Psoas muscle (tissue), 8 donors: ENCODE data around the gene SCTR. TPM values are rescaled to one million over a fixed set of nuclear protein-coding genes. Genes with fewer than 3 reads are reported as not detected.
"Not testable (repeated sequence)": the region's sequence is repeated elsewhere in the genome, so short reads cannot be mapped to it uniquely, and the experiment has no call there.

Experiments used
- ATAC-seq, 4 donors: fragments of 200-7000 bp; cut with Tn5 transposase; one replicate each; pipeline ENCODE4 v1.9.1; 2020; ENCODE audit warnings: moderate library complexity in 3 of 4, mild to moderate bottlenecking in 2 of 4
- DNase-seq, 2 donors: peaks; one replicate each; pipeline ENCODE4 v3.0.0-alpha.2; 2020
- H3K27ac ChIP-seq: fragments of 200-600 bp; one replicate; pipeline ENCODE4 v1.8.0; 2022
- H3K27me3 ChIP-seq, 3 donors: fragments of 200-600 bp in 1 of 3; one replicate each; pipeline versions ENCODE4 v1.6.1 to v1.8.0; 2013 to 2022; ENCODE audit warnings: low read length in 2 of 3, mild to moderate bottlenecking in 2 of 3, moderate library complexity in 1 of 3; ENCODE audit not compliant: insufficient read depth in 3 of 3
- H3K36me3 ChIP-seq, 2 donors: fragments of 200-600 bp in 1 of 2; one replicate each; pipeline versions ENCODE4 v1.6.1 to v1.8.0; 2013 to 2022; ENCODE audit warnings: low read depth in 1 of 2, mild to moderate bottlenecking in 1 of 2, moderate library complexity in 1 of 2; ENCODE audit not compliant: insufficient read depth in 1 of 2
- H3K4me1 ChIP-seq: fragments of 200-600 bp; one replicate; pipeline ENCODE4 v1.8.0; 2022
- H3K4me3 ChIP-seq: fragments of 200-600 bp; one replicate; pipeline ENCODE4 v1.8.0; 2022; ENCODE audit warnings: mild to moderate bottlenecking
- H3K9me3 ChIP-seq: fragments of 200-600 bp; one replicate; pipeline ENCODE4 v1.8.0; 2022
- WGBS, 3 donors: extraction: QIAGEN DNeasy Blood & Tissue Kit; methylation state at CpG; one replicate each; pipeline versions ENCODE4 v1.1.6 to v1.1.7; 2013; 5-methylcytosine and 5-hydroxymethylcytosine counted together
- intact Hi-C, 2 donors: fragments of 100-400 bp; cut with DNase I; formaldehyde crosslinking; loops; one replicate each; pipeline versions ENCODE4 v1.11.0 to v1.14.2; 2022
- polyA plus RNA-seq, 3 donors: library from polyadenylated mRNA; stranded (reverse); fragments of 200-250 nt; gene quantifications; one replicate each; pipeline ENCODE4 v1.2.3, GENCODE V29; 2013
- total RNA-seq, 4 donors: library from RNA; stranded (reverse); fragmentation: NEBNext Ultra II Directional in 2 of 4; extraction: Animal tissue kit (Norgen Biotek cat#: 25700) in 2 of 4; gene quantifications; one replicate each; pipeline versions ENCODE4 v1.2.1 to v1.2.4, GENCODE V29; 2021 to 2023
- TF ChIP-seq, protein P1 (sequence below): fragments of 200-600 bp; IDR thresholded peaks from one replicate; pipeline ENCODE4 v1.8.0; 2022; ENCODE audit warnings: antibody characterized with exemption
- donor health status: healthy with polysubstance abuse.
- donor health status: DM: no; HTN: no; CAD: no; lungs with moderate emphysema.
- donor health status: Bipolar disorder and iron deficiency.
- donor health status: healthy.
- donor health status: DM: yes; HTN: yes; CAD: no.
- donor health status: DM: no; HTN: no; CAD: no.
- donor health status: DM: no; HTN: no; CAD: no.
- donor health status: DM: yes; HTN: yes; CAD: no.

SCTR gene
- total and polyA plus RNA-seq, 7 donors: 0.12 to 1.3 (median 0.57) TPM; not detected in 4

DNA sequence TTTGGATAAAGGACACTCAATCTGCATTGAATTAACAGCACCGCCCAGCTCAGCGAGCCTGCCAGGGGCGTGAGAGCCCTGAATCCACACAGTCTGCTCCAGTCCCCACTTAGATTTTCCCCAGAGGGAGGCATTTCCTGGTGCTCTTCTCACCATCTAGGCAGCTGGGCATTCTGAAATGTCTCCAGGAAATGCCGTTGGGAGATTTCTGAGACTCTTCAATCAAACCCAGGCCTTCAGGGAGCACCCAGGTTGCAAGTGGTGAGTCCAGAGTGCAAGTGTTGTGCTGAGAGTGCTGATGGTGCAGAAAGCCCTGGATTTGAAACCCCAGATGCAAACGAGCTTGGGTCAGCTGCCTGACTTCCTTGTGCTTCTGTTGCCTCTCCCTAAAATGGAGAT is 116.1 kb downstream of the SCTR start:
- no peaks in the 10 kb centered on the region for H3K9me3 ChIP-seq
- peak in 3 of 4 donors; percentile 9 to 66 (median 48) for ATAC-seq
- intact Hi-C loops: loop anchor here in 1 of 2 donors (5.0 kb wide), 1 partner anchor 69 kb away; no protein-coding TSS in a partner anchor
- no peak for DNase-seq
- no peak overlapping the region for H3K4me3 ChIP-seq
- H3K27me3 ChIP-seq: no peaks in the 10 kb centered on the region
- no peak overlapping the region for H3K27ac ChIP-seq
- TF ChIP-seq, protein P1, sequence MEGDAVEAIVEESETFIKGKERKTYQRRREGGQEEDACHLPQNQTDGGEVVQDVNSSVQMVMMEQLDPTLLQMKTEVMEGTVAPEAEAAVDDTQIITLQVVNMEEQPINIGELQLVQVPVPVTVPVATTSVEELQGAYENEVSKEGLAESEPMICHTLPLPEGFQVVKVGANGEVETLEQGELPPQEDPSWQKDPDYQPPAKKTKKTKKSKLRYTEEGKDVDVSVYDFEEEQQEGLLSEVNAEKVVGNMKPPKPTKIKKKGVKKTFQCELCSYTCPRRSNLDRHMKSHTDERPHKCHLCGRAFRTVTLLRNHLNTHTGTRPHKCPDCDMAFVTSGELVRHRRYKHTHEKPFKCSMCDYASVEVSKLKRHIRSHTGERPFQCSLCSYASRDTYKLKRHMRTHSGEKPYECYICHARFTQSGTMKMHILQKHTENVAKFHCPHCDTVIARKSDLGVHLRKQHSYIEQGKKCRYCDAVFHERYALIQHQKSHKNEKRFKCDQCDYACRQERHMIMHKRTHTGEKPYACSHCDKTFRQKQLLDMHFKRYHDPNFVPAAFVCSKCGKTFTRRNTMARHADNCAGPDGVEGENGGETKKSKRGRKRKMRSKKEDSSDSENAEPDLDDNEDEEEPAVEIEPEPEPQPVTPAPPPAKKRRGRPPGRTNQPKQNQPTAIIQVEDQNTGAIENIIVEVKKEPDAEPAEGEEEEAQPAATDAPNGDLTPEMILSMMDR: no peak
- H3K4me1 ChIP-seq: peaks cover 6% of the 10 kb centered on the region
- WGBS, 3 donors: 57 to 66% (median 61%) methylated on average over 5 of the region's 5 CpGs
- no peaks in the 10 kb centered on the region for H3K36me3 ChIP-seq

DNA sequence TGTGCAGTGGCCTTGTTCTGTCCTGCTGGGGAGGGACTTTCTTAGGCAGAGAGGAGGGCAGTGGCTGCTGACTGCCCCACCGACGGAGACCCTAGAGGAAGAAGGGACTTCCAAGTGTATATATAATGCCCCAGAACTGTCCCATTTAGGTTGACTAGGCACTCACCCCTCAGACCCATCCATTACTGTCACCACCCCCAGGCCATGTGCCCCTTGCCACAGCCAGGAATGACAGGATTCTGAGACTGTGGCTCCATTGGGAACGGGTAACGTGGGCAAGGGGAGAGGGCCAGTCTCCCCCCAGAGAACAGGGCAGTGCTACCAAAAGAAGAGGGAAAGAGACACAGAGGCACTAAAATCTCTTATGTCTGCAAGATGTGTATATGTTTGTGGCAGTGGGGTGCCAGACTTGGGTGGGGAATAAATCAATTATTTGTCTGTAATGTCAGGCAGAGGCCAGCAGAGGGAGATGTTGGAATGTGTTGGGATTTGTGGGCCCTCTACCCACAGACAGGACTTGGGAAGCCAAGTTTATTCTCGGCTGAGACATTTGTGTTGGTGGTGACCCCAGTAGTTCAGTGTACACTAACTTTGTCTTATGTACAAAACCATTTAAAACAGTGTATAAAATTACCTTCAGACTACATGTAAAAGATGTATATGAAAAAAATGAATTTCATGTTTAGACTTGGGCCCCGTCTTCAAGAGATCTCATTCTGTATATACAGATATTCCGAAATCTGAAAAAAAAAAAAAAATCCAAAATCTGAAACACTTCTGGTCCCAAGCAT is 116.7 kb downstream of the SCTR start:
- 69 to 81% (median 75%) methylated on average over 7 of the region's 7 CpGs for WGBS, 3 donors
- H3K27me3 ChIP-seq: no peaks in the 10 kb centered on the region
- H3K9me3 ChIP-seq: no peaks in the 10 kb centered on the region
- ATAC-seq (peak; percentile 85 to 95 (median 88)), DNase-seq (no peak)
- TF ChIP-seq, protein P1: peak; percentile 84
- intact Hi-C loops: loop anchor here (1.0 to 5.0 kb wide), 3 partner anchors 69 to 251 kb away; no protein-coding TSS in a partner anchor
- no peaks in the 10 kb centered on the region for H3K36me3 ChIP-seq
- H3K4me1 ChIP-seq: peaks cover 6% of the 10 kb centered on the region
- no peak overlapping the region for H3K4me3 ChIP-seq
- no peak overlapping the region for H3K27ac ChIP-seq

DNA sequence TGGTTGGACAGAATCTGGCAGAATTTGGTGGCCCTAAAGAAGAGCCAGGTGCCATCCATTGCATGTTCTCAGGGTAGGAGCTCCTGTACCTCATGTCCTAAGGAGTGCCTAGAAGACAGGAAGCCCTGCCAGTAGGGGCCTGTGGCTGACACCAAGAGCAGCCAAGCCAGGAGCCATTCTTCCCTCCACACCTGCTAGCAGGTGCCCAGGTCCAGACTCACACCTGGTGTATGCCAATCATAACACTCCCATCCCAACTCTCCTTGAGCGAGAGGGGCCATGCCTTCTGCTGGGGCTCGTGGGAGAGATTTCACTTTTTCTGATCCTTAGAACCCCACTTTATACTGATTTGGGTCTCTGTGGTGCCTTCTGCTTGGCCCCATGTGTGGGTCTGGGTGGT is 119.1 kb downstream of the SCTR start:
- DNase-seq: no peak
- no peaks in the 10 kb centered on the region for H3K9me3 ChIP-seq
- H3K27me3 ChIP-seq: no peaks in the 10 kb centered on the region
- peaks cover 6% of the 10 kb centered on the region for H3K4me1 ChIP-seq
- WGBS, 3 donors: 92 to 97% (median 95%) methylated on average over 2 of the region's 2 CpGs
- intact Hi-C loops: loop anchor here in 1 of 2 donors (5.0 kb wide), 1 partner anchor 72 kb away; no protein-coding TSS in a partner anchor
- no peak for ATAC-seq
- H3K4me3 ChIP-seq: no peak overlapping the region
- H3K27ac ChIP-seq: no peak overlapping the region
- no peaks in the 10 kb centered on the region for H3K36me3 ChIP-seq
- TF ChIP-seq, protein P1: no peak

DNA sequence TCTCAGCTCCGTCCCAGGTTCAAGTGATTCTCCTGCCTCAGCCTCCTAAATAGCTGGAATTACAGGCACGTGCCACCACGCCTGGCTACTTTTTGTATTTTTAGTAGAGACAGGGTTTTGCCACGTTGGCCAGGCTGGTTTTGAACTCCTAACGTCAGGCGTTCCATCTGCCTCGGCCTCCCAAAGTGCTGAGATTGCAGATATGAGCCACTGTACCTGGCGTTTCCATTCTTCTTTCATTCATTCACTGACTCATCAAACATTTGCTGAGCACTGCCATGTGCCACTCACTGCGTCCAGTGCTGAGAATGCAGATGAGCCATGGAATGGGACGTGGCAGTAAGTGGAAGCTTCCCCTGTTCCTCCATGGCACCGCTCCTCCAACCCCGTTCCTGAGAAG is 120.7 kb downstream of the SCTR start:
- 83 to 89% (median 85%) methylated on average over 12 of the region's 12 CpGs for WGBS, 3 donors
- H3K36me3 ChIP-seq, ATAC-seq, H3K27me3 ChIP-seq, intact Hi-C loops, H3K4me1 ChIP-seq, H3K9me3 ChIP-seq, H3K27ac ChIP-seq, H3K4me3 ChIP-seq, DNase-seq: not testable (repeated sequence)

DNA sequence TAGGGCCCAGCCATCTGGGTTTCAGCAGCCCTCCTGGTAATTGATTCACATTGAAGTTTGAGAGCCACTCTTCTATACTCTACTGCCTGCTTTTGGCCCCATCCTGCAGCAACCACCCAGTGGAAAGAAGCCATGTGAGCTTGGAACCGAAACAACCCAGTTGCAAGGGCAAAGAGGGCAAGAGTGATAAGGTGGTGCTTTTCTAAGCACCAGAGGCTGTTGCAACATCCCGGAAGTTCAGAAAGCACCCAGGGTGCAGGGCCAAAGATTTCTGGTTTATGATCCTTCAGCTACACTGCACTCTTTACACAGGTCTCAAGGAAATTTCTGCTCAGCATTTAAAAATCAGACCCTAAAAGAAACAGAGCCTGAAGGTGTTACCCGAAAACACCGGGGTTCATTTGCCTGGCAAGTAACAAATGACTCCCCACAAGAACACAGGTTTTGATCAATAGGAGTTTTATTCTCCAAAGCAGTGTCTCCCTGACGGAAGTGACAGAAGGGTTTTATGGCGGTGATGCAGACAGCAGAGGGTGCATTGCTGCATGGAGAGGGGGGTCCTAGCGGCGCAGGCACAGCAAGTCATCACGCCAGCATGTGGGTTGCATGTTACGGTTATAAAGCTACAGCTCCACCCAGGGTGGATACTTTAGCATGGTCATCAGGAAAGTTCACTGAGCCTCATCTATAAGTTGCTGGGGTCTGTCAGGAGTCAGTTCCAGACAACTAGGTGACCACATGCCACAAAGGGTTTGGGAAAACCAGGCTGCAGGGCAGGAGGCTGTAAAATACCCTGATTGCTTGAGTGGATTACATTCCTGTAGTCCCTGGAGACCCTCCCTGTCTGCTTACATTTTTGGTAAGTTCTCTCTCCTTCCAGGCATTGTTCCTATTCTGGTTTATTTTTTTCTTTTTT is 121.4 kb downstream of the SCTR start:
- H3K4me3 ChIP-seq: no peak overlapping the region
- TF ChIP-seq, protein P1: no peak
- H3K36me3 ChIP-seq: no peaks in the 10 kb centered on the region
- H3K4me1 ChIP-seq: peaks cover 4% of the 10 kb centered on the region
- no peak for ATAC-seq
- no peaks in the 10 kb centered on the region for H3K27me3 ChIP-seq
- WGBS, 3 donors: 57 to 73% (median 64%) methylated on average over 10 of the region's 10 CpGs
- intact Hi-C loops: no loop called here
- no peak for DNase-seq
- H3K27ac ChIP-seq: no peak overlapping the region
- H3K9me3 ChIP-seq: no peaks in the 10 kb centered on the region
